Keratinocyte (primary cell): ENCODE data around the gene CC2D1A. TPM values are rescaled to one million over a fixed set of nuclear protein-coding genes. Genes with fewer than 3 reads are reported as not detected.

ENCODE experiments used
- DNase-seq: peaks from one replicate; pipeline ENCODE4 v3.0.0-alpha.2; 2011; ENCODE audit warnings: low read depth, missing footprints, low spot score
- FAIRE-seq: peaks from 2 replicates; lab custom pipeline; 2011; peaks lifted over from hg19 to GRCh38; lab: Jason Lieb, UNC
- H2AFZ ChIP-seq: 2 replicates; pipeline ENCODE4 v1.6.0; 2012; ENCODE audit warnings: low read length, control low read depth, inconsistent platforms; ENCODE audit not compliant: control insufficient read depth
- H3K27ac ChIP-seq: 2 replicates; pipeline ENCODE4 v1.5.1; 2011; ENCODE audit warnings: low read length; ENCODE audit not compliant: control insufficient read depth, insufficient read depth
- H3K27me3 ChIP-seq: 3 replicates; pipeline ENCODE4 v1.6.0; 2011; ENCODE audit warnings: low read length; ENCODE audit not compliant: control insufficient read depth, insufficient read depth; ENCODE audit errors: extremely low read depth
- H3K36me3 ChIP-seq, 2 experiments: 2 replicates in 1 of 2; 3 replicates in 1 of 2; pipeline ENCODE4 v1.5.1; 2011; ENCODE audit warnings: low read length in 2 of 2, mild to moderate bottlenecking in 1 of 2; ENCODE audit not compliant: control insufficient read depth in 2 of 2, insufficient read depth in 2 of 2; ENCODE audit errors: extremely low read depth in 1 of 2
- H3K4me1 ChIP-seq: 3 replicates; pipeline ENCODE4 v1.5.1; 2011; ENCODE audit warnings: low read length; ENCODE audit not compliant: control insufficient read depth, insufficient read depth; ENCODE audit errors: extremely low read depth
- H3K4me2 ChIP-seq: 3 replicates; pipeline ENCODE4 v1.6.0; 2011; ENCODE audit warnings: low read depth, low read length; ENCODE audit not compliant: control insufficient read depth, insufficient read depth; ENCODE audit errors: extremely low read depth
- H3K4me3 ChIP-seq, 3 experiments: fragments of 200-600 bp in 1 of 3; sonication (generic) in 1 of 3; 2 replicates in 2 of 3; 3 replicates in 1 of 3; pipeline ENCODE4 v1.5.1; 2011 to 2016; ENCODE audit warnings: low read length in 3 of 3, mild to moderate bottlenecking in 3 of 3, control low read depth in 2 of 3, inconsistent platforms in 1 of 3, low read depth in 1 of 3, mixed read lengths in 1 of 3, mixed run types in 1 of 3, moderate library complexity in 1 of 3; ENCODE audit not compliant: control insufficient read depth in 2 of 3, insufficient read depth in 2 of 3; ENCODE audit errors: extremely low read depth in 1 of 3
- H3K79me2 ChIP-seq: 2 replicates; pipeline ENCODE4 v1.6.0; 2012; ENCODE audit warnings: low read length; ENCODE audit not compliant: control insufficient read depth, insufficient read depth
- H3K9ac ChIP-seq: 3 replicates; pipeline ENCODE4 v1.6.0; 2011; ENCODE audit warnings: low read length; ENCODE audit not compliant: control insufficient read depth, insufficient read depth; ENCODE audit errors: extremely low read depth
- H3K9me1 ChIP-seq: 3 replicates; pipeline ENCODE4 v1.6.0; 2011; ENCODE audit warnings: low read length; ENCODE audit not compliant: control insufficient read depth, insufficient read depth; ENCODE audit errors: extremely low read depth
- H3K9me3 ChIP-seq: 2 replicates; pipeline ENCODE4 v1.5.1; 2012; ENCODE audit warnings: low read depth, low read length; ENCODE audit not compliant: control insufficient read depth
- H4K20me1 ChIP-seq: 3 replicates; pipeline ENCODE4 v1.6.0; 2011; ENCODE audit warnings: low read length; ENCODE audit not compliant: control insufficient read depth, insufficient read depth; ENCODE audit errors: extremely low read depth
- EZH2 ChIP-seq: IDR thresholded peaks from one replicate; pipeline ENCODE4 v1.6.1; 2012; ENCODE audit warnings: inconsistent platforms, mild to moderate bottlenecking, low read length, moderate library complexity
- dilution Hi-C: fragments of 300-500 bp; cut with MboI; formaldehyde crosslinking; loops from one replicate; pipeline ENCODE4 v1.7.0; 2020; ENCODE audit warnings: low sequenced_read_pairs; ENCODE audit not compliant: extremely low pct_ligation_motif_present
- polyA plus RNA-seq, 5 experiments: library from polyadenylated mRNA; depleted of rRNA in 3 of 5; stranded (reverse) in 3 of 5; stranded (forward) in 1 of 5; unstranded in 1 of 5; fragments of >200 nt; gene quantifications; 1 replicate in 1 of 5; 2 replicates in 3 of 5; 3 replicates in 1 of 5; pipeline versions ENCODE4 v1.2.1 to v1.2.3, GENCODE V29; 2011 to 2012; ENCODE audit warnings: missing spikeins in 2 of 5, low read depth in 1 of 5, low replicate concordance in 1 of 5
- TF ChIP-seq, protein P1 (sequence below), 3 experiments: IDR thresholded peaks in 1 of 3; conservative IDR thresholded peaks in 1 of 3; optimal IDR thresholded peaks in 1 of 3; 2 replicates in 2 of 3; 3 replicates in 1 of 3; pipeline versions ENCODE3 to v1.5.1; 2011; ENCODE audit warnings: low read length in 3 of 3, mild to moderate bottlenecking in 3 of 3, moderate library complexity in 2 of 3, control low read depth in 1 of 3, inconsistent platforms in 1 of 3; ENCODE audit not compliant: insufficient read depth in 2 of 3; ENCODE audit errors: extremely low read depth in 1 of 3

The CC2D1A gene
- polyA plus RNA-seq, 1 donor (not counting 4 experiments of a cell fraction or from before 2014, with no cell fraction given) = 11.2 TPM

DNA sequence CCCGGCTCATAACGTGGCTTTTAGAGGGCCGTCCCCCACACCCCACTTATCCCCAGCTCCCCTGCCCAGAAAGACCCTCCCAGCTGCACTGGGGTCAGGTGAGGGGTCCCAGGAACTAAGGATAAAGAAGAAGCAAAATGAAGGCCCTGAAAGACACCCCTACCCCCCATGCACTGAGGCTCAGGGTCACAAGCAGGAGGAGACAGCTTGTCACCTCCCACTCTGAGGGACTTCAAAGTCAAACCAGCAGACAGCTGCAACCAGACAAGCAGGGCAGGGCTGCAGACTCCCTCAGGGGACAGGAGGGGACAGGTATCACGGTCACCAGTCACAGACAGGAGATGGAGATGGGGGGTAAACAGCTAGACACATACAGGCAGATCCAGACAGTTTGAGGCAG lies 35.1 kb upstream of the CC2D1A start:
- Histone ChIP-seq H3K9ac (no peak overlapping the region), H3K9me3 (no peaks in the 10 kb centered on the region), H3K27ac (no peak overlapping the region), H3K9me1 (no peaks in the 10 kb centered on the region), H3K4me1 (peaks cover 5% of the 10 kb centered on the region), H3K27me3 (peaks cover 8% of the 10 kb centered on the region), H3K36me3 (no peaks in the 10 kb centered on the region), H3K4me3 (no peak overlapping the region), H2AFZ (no peak overlapping the region), H3K4me2 (no peak overlapping the region), H3K79me2 (no peaks in the 10 kb centered on the region), H4K20me1 (no peaks in the 10 kb centered on the region)
- FAIRE-seq (no peak), DNase-seq (no peak)
- dilution Hi-C loops = no loop called here
- TF ChIP-seq, protein P1, sequence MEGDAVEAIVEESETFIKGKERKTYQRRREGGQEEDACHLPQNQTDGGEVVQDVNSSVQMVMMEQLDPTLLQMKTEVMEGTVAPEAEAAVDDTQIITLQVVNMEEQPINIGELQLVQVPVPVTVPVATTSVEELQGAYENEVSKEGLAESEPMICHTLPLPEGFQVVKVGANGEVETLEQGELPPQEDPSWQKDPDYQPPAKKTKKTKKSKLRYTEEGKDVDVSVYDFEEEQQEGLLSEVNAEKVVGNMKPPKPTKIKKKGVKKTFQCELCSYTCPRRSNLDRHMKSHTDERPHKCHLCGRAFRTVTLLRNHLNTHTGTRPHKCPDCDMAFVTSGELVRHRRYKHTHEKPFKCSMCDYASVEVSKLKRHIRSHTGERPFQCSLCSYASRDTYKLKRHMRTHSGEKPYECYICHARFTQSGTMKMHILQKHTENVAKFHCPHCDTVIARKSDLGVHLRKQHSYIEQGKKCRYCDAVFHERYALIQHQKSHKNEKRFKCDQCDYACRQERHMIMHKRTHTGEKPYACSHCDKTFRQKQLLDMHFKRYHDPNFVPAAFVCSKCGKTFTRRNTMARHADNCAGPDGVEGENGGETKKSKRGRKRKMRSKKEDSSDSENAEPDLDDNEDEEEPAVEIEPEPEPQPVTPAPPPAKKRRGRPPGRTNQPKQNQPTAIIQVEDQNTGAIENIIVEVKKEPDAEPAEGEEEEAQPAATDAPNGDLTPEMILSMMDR (optimal IDR thresholded peaks at IDR 0.05 in 1 of 3, IDR thresholded peaks at IDR 0.05 in 1 of 3, conservative IDR thresholded peaks at IDR 0.05 in 1 of 3; ENCODE audit: extremely low read depth in 1 of 3, insufficient read depth in 2 of 3, low read length in 3 of 3) = no peak
- TF ChIP-seq EZH2 = no peak

- no peak overlapping the region for H3K4me2 ChIP-seq
- no peaks in the 10 kb centered on the region for H3K36me3 ChIP-seq
- H2AFZ ChIP-seq = no peak overlapping the region
- H3K9me1 ChIP-seq = no peaks in the 10 kb centered on the region
- dilution Hi-C loops = no loop called here
- no peak overlapping the region for H3K4me3 ChIP-seq
- H3K79me2 ChIP-seq = no peaks in the 10 kb centered on the region
- no peak overlapping the region for H3K9ac ChIP-seq
- peaks cover 5% of the 10 kb centered on the region for H3K4me1 ChIP-seq
- no peaks in the 10 kb centered on the region for H4K20me1 ChIP-seq
- FAIRE-seq = no peak
- no peaks in the 10 kb centered on the region for H3K27me3 ChIP-seq
- DNase-seq = no peak
- no peaks in the 10 kb centered on the region for H3K9me3 ChIP-seq
- no peak overlapping the region for H3K27ac ChIP-seq
- TF ChIP-seq EZH2 = no peak
- TF ChIP-seq, protein P1 (optimal IDR thresholded peaks at IDR 0.05 in 1 of 3, IDR thresholded peaks at IDR 0.05 in 1 of 3, conservative IDR thresholded peaks at IDR 0.05 in 1 of 3; ENCODE audit: extremely low read depth in 1 of 3, insufficient read depth in 2 of 3, low read length in 3 of 3) = no peak
Measured at GRCh38 chr19:13872339-13872694, 33.7 kb upstream of the CC2D1A start.
